Neural cell (in vitro differentiated cells): Measurements from ENCODE around the gene GMDS.

Experiments used
- CTCF ChIP-seq: fragments of 450-650 bp; IDR thresholded peaks from 2 replicates; pipeline ENCODE4 v1.5.1; 2014; ENCODE audit warnings: antibody characterized with exemption, mild to moderate bottlenecking, moderate library complexity; ENCODE audit not compliant: poor library complexity, severe bottlenecking
- EP300 ChIP-seq: fragments of 450-650 bp; conservative IDR thresholded peaks from 2 replicates; pipeline ENCODE4 v1.6.1; 2014; ENCODE audit warnings: antibody characterized with exemption, mild to moderate bottlenecking, moderate library complexity; ENCODE audit not compliant: poor library complexity, severe bottlenecking
- EZH2 ChIP-seq: fragments of 200-600, 300-800 bp; shearing (Covaris generic), sonication (generic); IDR thresholded peaks from 2 replicates; pipeline ENCODE4 v1.6.1; 2014; ENCODE audit warnings: antibody characterized with exemption, low read length, borderline replicate concordance, mild to moderate bottlenecking; ENCODE audit not compliant: insufficient read depth, poor library complexity, severe bottlenecking
- MXI1 ChIP-seq: fragments of 450-650 bp; conservative IDR thresholded peaks from 2 replicates; pipeline ENCODE4 v1.6.1; 2014; ENCODE audit warnings: antibody characterized with exemption, mild to moderate bottlenecking; ENCODE audit not compliant: poor library complexity, severe bottlenecking
- POLR2AphosphoS5 ChIP-seq: IDR thresholded peaks from 2 replicates; pipeline ENCODE4 v1.6.1; 2012
- RAD21 ChIP-seq: fragments of 450-650 bp; conservative IDR thresholded peaks from 2 replicates; pipeline ENCODE4 v1.6.1; 2014; ENCODE audit warnings: antibody characterized with exemption, mild to moderate bottlenecking, moderate library complexity
- REST ChIP-seq: IDR thresholded peaks from 2 replicates; pipeline ENCODE4 v1.6.1; 2012; ENCODE audit warnings: borderline replicate concordance
- SMC3 ChIP-seq: fragments of 450-650 bp; conservative IDR thresholded peaks from 2 replicates; pipeline ENCODE4 v1.6.1; 2014; ENCODE audit warnings: antibody characterized with exemption, mild to moderate bottlenecking, moderate library complexity; ENCODE audit not compliant: poor library complexity

GRCh38 chr6:1716396-1716795 is 529.0 kb downstream of the GMDS start:
- TF ChIP-seq CTCF (no peak), POLR2AphosphoS5 (no peak), EZH2 (no peak), REST (no peak), MXI1 (no peak), SMC3 (no peak), RAD21 (no peak), EP300 (no peak)
